GM15510 (cell line): Measurements from ENCODE around the gene INTS4.

Experiments
- POLR2A ChIP-seq: IDR thresholded peaks from 3 replicates; pipeline ENCODE4 v1.6.1; 2011; ENCODE audit warnings: borderline replicate concordance; ENCODE audit not compliant: insufficient read length; ENCODE audit errors: extremely low read depth

Gene INTS4

GRCh38 chr11:77994434-77995362, at the start of gene INTS4:
Gene INTS4, minus strand, starts transcription at chr11:77994668. Its CDS starts 25 bp downstream, at chr11:77994643.
- TF ChIP-seq POLR2A, result peak; percentile 57

- TF ChIP-seq POLR2A, result no peak
Measured at GRCh38 chr11:78041843-78042440, 47.5 kb upstream of the INTS4 start.

GRCh38 chr11:78040691-78041379, 46.4 kb upstream of the INTS4 start:
- TF ChIP-seq POLR2A, result no peak

- TF ChIP-seq POLR2A, result no peak
Measured at GRCh38 chr11:78039919-78040671, 45.6 kb upstream of the INTS4 start.

GRCh38 chr11:78039391-78039918, 45.0 kb upstream of the INTS4 start:
- TF ChIP-seq POLR2A, result no peak

- no peak for TF ChIP-seq POLR2A
Measured at GRCh38 chr11:78038697-78039313, 44.3 kb upstream of the INTS4 start.

- TF ChIP-seq POLR2A, result no peak
Measured at GRCh38 chr11:78037825-78038620, 43.6 kb upstream of the INTS4 start.

- TF ChIP-seq POLR2A, result no peak
Measured at GRCh38 chr11:78037056-78037455, 42.6 kb upstream of the INTS4 start.

GRCh38 chr11:78036313-78036712, 41.8 kb upstream of the INTS4 start:
- TF ChIP-seq POLR2A, result no peak

- TF ChIP-seq POLR2A, result no peak
Measured at GRCh38 chr11:78034623-78035022, 40.2 kb upstream of the INTS4 start.

GRCh38 chr11:78033040-78033439, 38.6 kb upstream of the INTS4 start:
- TF ChIP-seq POLR2A, result no peak

- no peak for TF ChIP-seq POLR2A
Measured at GRCh38 chr11:78032090-78032489, 37.6 kb upstream of the INTS4 start.

- no peak for TF ChIP-seq POLR2A
Measured at GRCh38 chr11:78031629-78032028, 37.2 kb upstream of the INTS4 start.
